ENCODE measurements around the gene CEP112. TPM values are rescaled to one million over a fixed set of nuclear protein-coding genes. Genes with fewer than 3 reads are reported as not detected.
"Not testable (repeated sequence)": the region's sequence is repeated elsewhere in the genome, so short reads cannot be mapped to it uniquely, and the experiment has no call there.

Gene CEP112
- total RNA-seq, 1 donor from 2014 or later = 13.9 TPM

DNA sequence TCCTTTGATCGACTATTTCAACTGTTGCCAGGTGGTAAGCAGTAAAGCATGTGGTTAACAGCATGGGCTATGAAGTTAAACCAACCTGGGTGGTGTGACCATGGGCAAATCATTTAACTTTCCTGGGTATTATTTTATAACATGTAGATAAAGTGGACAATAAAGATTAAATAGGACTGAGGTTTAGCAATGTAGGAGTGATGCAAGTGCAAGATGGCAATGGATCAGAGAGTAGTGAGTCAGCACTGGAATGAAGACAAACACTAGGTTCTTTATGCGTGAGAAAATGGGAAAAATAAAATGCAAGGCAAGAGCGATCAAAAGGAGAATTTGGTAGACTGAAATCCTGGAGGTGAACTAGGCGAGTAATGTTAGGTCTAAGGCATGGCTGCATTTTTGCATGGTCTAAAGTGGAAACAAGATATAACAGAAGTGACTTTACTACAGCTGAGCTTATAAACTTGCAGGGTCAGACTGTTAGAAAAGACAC lies 408.0 kb downstream of the CEP112 start:
- H3K9me3 Mint-ChIP-seq (ENCODE audit: unreplicated experiment) = peaks cover 7% of the 10 kb centered on the region
- no peaks in the 10 kb centered on the region for H3K36me3 Mint-ChIP-seq (ENCODE audit: low read depth, unreplicated experiment)
- H3K36me3 ChIP-seq (ENCODE audit: insufficient read depth, low read length) = no peaks in the 10 kb centered on the region
- no peak overlapping the region for H2AFZ ChIP-seq (ENCODE audit: low read depth, low read length)
- no peak overlapping the region for H3K4me3 Mint-ChIP-seq (ENCODE audit: unreplicated experiment)
- H3K4me3 ChIP-seq (ENCODE audit: insufficient read depth, low read depth, low read length) = no peak overlapping the region
- H3K4me2 ChIP-seq (ENCODE audit: low read length) = peak overlapping the region; percentile 69
- no peaks in the 10 kb centered on the region for H3K79me2 ChIP-seq (ENCODE audit: insufficient read depth, low read length)
- H3K27me3 Mint-ChIP-seq (ENCODE audit: low read depth, unreplicated experiment) = no peaks in the 10 kb centered on the region
- FAIRE-seq (peak; percentile 96), DNase-seq (ENCODE audit: low read depth) (peak; percentile 95)
- no peaks in the 10 kb centered on the region for H3K27me3 ChIP-seq (ENCODE audit: insufficient read depth, low read length)
- peaks cover 18% of the 10 kb centered on the region for H3K4me1 ChIP-seq (ENCODE audit: insufficient read depth, low read length)
- peak overlapping the region; percentile 89 for H3K27ac ChIP-seq (ENCODE audit: low read depth, low read length)
- peak overlapping the region; percentile 50 for H3K9ac ChIP-seq (ENCODE audit: low read length)
- TF ChIP-seq, protein P1, sequence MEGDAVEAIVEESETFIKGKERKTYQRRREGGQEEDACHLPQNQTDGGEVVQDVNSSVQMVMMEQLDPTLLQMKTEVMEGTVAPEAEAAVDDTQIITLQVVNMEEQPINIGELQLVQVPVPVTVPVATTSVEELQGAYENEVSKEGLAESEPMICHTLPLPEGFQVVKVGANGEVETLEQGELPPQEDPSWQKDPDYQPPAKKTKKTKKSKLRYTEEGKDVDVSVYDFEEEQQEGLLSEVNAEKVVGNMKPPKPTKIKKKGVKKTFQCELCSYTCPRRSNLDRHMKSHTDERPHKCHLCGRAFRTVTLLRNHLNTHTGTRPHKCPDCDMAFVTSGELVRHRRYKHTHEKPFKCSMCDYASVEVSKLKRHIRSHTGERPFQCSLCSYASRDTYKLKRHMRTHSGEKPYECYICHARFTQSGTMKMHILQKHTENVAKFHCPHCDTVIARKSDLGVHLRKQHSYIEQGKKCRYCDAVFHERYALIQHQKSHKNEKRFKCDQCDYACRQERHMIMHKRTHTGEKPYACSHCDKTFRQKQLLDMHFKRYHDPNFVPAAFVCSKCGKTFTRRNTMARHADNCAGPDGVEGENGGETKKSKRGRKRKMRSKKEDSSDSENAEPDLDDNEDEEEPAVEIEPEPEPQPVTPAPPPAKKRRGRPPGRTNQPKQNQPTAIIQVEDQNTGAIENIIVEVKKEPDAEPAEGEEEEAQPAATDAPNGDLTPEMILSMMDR (IDR thresholded peaks at IDR 0.05; ENCODE audit: insufficient read depth, low read depth, low read length) = no peak
- no peak for TF ChIP-seq EZH2 (IDR thresholded peaks at IDR 0.05; ENCODE audit: insufficient read depth, low read length)
- peak overlapping the region; percentile 77 for H3K27ac Mint-ChIP-seq (ENCODE audit: unreplicated experiment)
- H3K9me3 ChIP-seq (ENCODE audit: insufficient read depth, low read depth, low read length) = no peaks in the 10 kb centered on the region
- H4K20me1 ChIP-seq (ENCODE audit: insufficient read depth, low read length) = no peaks in the 10 kb centered on the region
- peaks cover 26% of the 10 kb centered on the region for H3K4me1 Mint-ChIP-seq (ENCODE audit: low read depth, unreplicated experiment)

DNA sequence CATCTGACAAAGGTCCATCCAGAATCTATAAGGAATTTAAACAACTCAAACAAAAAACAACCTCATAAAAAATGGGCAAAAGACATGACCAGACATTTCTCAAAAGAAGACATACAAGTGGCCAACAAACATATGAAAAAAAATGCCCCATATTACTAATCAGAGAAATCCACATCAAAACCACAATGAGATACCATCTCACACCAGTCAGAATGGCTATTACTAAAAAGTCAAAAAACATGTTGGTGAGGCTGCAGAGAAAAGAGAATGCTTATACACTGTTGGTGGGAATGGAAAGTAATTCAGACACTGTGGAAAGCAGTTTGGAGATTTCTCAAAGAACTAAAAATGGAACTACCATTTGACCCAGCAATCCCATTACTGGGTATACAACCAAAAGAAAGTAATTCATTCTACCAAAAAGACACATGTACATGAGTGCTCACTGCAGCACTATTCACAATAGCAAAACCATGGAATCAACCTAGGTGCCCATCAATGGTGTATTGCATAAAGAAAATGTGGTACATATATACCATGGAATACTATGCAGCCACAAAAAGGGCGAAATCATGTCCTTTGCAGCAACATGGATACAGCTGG lies 409.7 kb downstream of the CEP112 start:
- H3K27ac Mint-ChIP-seq (ENCODE audit: unreplicated experiment); H3K9me3 ChIP-seq (ENCODE audit: insufficient read depth, low read depth, low read length); H2AFZ ChIP-seq (ENCODE audit: low read depth, low read length); H3K27me3 ChIP-seq (ENCODE audit: insufficient read depth, low read length); H3K4me2 ChIP-seq (ENCODE audit: low read length); H3K79me2 ChIP-seq (ENCODE audit: insufficient read depth, low read length); H4K20me1 ChIP-seq (ENCODE audit: insufficient read depth, low read length); H3K4me3 Mint-ChIP-seq (ENCODE audit: unreplicated experiment); H3K4me3 ChIP-seq (ENCODE audit: insufficient read depth, low read depth, low read length); H3K36me3 Mint-ChIP-seq (ENCODE audit: low read depth, unreplicated experiment); H3K9ac ChIP-seq (ENCODE audit: low read length); H3K27ac ChIP-seq (ENCODE audit: low read depth, low read length); H3K27me3 Mint-ChIP-seq (ENCODE audit: low read depth, unreplicated experiment); FAIRE-seq; H3K9me3 Mint-ChIP-seq (ENCODE audit: unreplicated experiment); H3K36me3 ChIP-seq (ENCODE audit: insufficient read depth, low read length): not testable (repeated sequence)
- peaks cover 18% of the 10 kb centered on the region for H3K4me1 ChIP-seq (ENCODE audit: insufficient read depth, low read length)
- peak; percentile 2 for DNase-seq (ENCODE audit: low read depth)
- peaks cover 26% of the 10 kb centered on the region for H3K4me1 Mint-ChIP-seq (ENCODE audit: low read depth, unreplicated experiment)

- H3K4me3 ChIP-seq (ENCODE audit: insufficient read depth, low read depth, low read length) = no peak overlapping the region
- H3K27me3 Mint-ChIP-seq (ENCODE audit: low read depth, unreplicated experiment) = no peaks in the 10 kb centered on the region
- TF ChIP-seq EZH2 (IDR thresholded peaks at IDR 0.05; ENCODE audit: insufficient read depth, low read length) = no peak
- TF ChIP-seq, protein P1 (IDR thresholded peaks at IDR 0.05; ENCODE audit: insufficient read depth, low read depth, low read length) = no peak
- H3K36me3 ChIP-seq (ENCODE audit: insufficient read depth, low read length) = no peaks in the 10 kb centered on the region
- no peaks in the 10 kb centered on the region for H3K36me3 Mint-ChIP-seq (ENCODE audit: low read depth, unreplicated experiment)
- no peak overlapping the region for H3K4me3 Mint-ChIP-seq (ENCODE audit: unreplicated experiment)
- H3K9ac ChIP-seq (ENCODE audit: low read length) = no peak overlapping the region
- H3K27ac ChIP-seq (ENCODE audit: low read depth, low read length) = no peak overlapping the region
- no peaks in the 10 kb centered on the region for H3K9me3 ChIP-seq (ENCODE audit: insufficient read depth, low read depth, low read length)
- no peak overlapping the region for H3K4me2 ChIP-seq (ENCODE audit: low read length)
- no peaks in the 10 kb centered on the region for H3K27me3 ChIP-seq (ENCODE audit: insufficient read depth, low read length)
- FAIRE-seq (no peak), DNase-seq (ENCODE audit: low read depth) (no peak)
- H3K79me2 ChIP-seq (ENCODE audit: insufficient read depth, low read length) = no peaks in the 10 kb centered on the region
- no peak overlapping the region for H3K27ac Mint-ChIP-seq (ENCODE audit: unreplicated experiment)
- H2AFZ ChIP-seq (ENCODE audit: low read depth, low read length) = no peak overlapping the region
- peaks cover 9% of the 10 kb centered on the region for H3K9me3 Mint-ChIP-seq (ENCODE audit: unreplicated experiment)
- H3K4me1 ChIP-seq (ENCODE audit: insufficient read depth, low read length) = peaks cover 13% of the 10 kb centered on the region
- no peaks in the 10 kb centered on the region for H4K20me1 ChIP-seq (ENCODE audit: insufficient read depth, low read length)
- peaks cover 18% of the 10 kb centered on the region for H3K4me1 Mint-ChIP-seq (ENCODE audit: low read depth, unreplicated experiment)
These were observed 411.8 kb downstream of the CEP112 start for GRCh38 chr17:65780111-65780510.

Measured in astrocyte (in vitro differentiated cells and primary cell).